ENCODE data around the gene IMPDH1. TPM values are rescaled to one million over a fixed set of nuclear protein-coding genes. Genes with fewer than 3 reads are reported as not detected.
A peak's percentile ranks its signal among the peaks of the same experiment; 100 is the strongest.

IMPDH1 gene
- total and polyA plus RNA-seq, 9 of the 15 experiments (the other 6 are each of a cell fraction or from before 2014, with no cell fraction given) = 0.80 to 118 (median 64.3) TPM

DNA sequence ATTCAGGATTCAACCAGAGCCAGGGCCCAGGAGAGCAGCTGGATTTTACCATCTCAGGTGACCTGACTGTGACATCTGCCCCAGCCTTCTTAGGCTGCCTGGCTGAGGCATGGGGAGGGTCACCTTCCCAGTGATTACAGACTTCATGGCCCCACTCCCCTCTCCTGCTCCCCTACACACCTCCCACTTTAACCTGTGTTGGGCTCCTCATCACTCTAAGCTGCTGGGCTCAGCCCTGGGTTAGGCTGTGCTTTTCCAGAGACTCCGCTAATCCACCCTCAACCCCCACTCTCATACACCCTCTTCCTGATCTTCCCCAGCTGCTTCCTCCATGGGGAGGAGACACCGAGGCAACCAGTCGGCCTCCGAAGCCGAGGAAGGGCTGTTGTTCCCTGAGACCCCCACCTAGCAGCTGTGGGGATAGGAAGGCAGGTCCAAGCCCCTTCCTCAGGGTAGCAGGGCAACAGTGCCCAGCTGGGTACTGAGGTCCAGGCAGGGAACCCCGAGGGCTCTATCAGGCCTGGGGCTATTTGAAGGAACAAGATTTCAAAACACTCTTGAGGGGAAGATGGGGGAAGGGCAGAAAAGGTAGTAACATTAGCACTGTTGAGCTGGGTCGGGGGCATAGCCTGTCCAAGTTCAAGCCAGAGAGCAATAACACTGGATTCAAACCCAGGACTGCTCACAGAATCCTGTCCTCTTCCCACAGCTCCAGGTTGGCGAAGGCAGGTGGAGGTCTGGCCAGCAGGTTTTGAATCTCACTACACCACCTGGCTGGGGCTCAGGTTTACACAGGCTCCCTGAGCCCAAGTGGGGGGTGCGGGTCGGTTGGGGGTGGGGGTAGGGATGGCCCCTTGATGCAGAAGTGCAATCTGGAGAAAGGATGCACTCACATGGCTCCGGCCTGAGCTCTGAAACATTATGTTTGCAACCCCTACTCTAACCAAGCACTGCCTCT lies 1.8 kb downstream of the IMPDH1 start:
- ATAC-seq (no peak), FAIRE-seq (no peak), DNase-seq (ENCODE audit: extremely low read depth in 1 of 4, low spot score in 3 of 4) (peak in 1 of 4 experiments; percentile 30)
- Histone ChIP-seq H3K4me1 (replicated peaks in 1 of 2; ENCODE audit: control insufficient read depth in 2 of 2, insufficient read depth in 2 of 2, low read length in 2 of 2) (peaks cover 54 to 68% of the 10 kb centered on the region in 2 experiments), H3K36me3 (ENCODE audit: control insufficient read depth, insufficient read depth, low read length) (peaks cover 13% of the 10 kb centered on the region; the same call in 1 of the 3 replicates), H2AFZ (ENCODE audit: low read depth, low read length) (peak overlapping the region; percentile 95), H3K9me3 (replicated peaks; ENCODE audit: control insufficient read depth, insufficient read depth, low read depth, low read length) (no peaks in the 10 kb centered on the region), H3K9ac (ENCODE audit: insufficient read depth in 1 of 2, low read depth in 2 of 2, low read length in 2 of 2) (peak overlapping the region; percentile 79 to 90; a peak in 3 of 4 replicates), H3K27me3 (ENCODE audit: control insufficient read depth in 2 of 2, insufficient read depth in 2 of 2, low read length in 2 of 2) (no peaks in the 10 kb centered on the region), H4K20me1 (replicated peaks; ENCODE audit: control insufficient read depth, insufficient read depth, low read length) (no peaks in the 10 kb centered on the region; the same call in 1 of the 2 replicates), H3K4me3 (peak overlapping the region; percentile 49), H3K79me2 (ENCODE audit: control insufficient read depth, insufficient read depth, low read length) (peaks cover 30% of the 10 kb centered on the region), H3K9me1 (ENCODE audit: control insufficient read depth, insufficient read depth, low read length) (no peaks in the 10 kb centered on the region), H3K4me2 (ENCODE audit: insufficient read depth, low read length) (peak overlapping the region; percentile 96), H3K27ac (ENCODE audit: extremely low read depth, low read depth, low read length) (peak overlapping the region; percentile 72; the same call in 1 of the 3 replicates)
- intact Hi-C loops (cut with micrococcal nuclease) = no loop called here
- CTCF ChIA-PET (ENCODE audit: low intra/inter-chr PET ratio) = no interaction called here
- POLR2A ChIA-PET = interaction anchor here (0.6 to 2.7 kb wide), 14 partner anchors 9 to 680 kb away, joined by 3 to 10 read pairs (median 4); partner anchors contain the start of genes METTL2B and RBM28
- 46% methylated on average over 11 of the region's 11 CpGs for WGBS (ENCODE audit: insufficient coverage, low coverage, missing lambda C conversion rate)
- no TSS peak for BruUV-seq (replicated peaks)
- in situ Hi-C loops (cut with MboI) = no loop called here
- TF ChIP-seq RBBP5 (IDR thresholded peaks at IDR 0.05; ENCODE audit: borderline replicate concordance, insufficient read depth, low read length, poor library complexity, severe bottlenecking) = peak; percentile 14
- no peak for TF ChIP-seq COPS2 (conservative IDR thresholded peaks at IDR 0.05)
- TF ChIP-seq FOXK1 (CRISPR knock-in tag; IDR thresholded peaks at IDR 0.05; ENCODE audit: borderline replicate concordance) = no peak
- TF ChIP-seq PTRF (tag; IDR thresholded peaks at IDR 0.05) = no peak
- peak; percentile 13 for TF ChIP-seq CHD4 (IDR thresholded peaks at IDR 0.05; ENCODE audit: insufficient read depth, insufficient replicate concordance, low read depth, low read length, poor library complexity, severe bottlenecking)
- TF ChIP-seq, protein P1, sequence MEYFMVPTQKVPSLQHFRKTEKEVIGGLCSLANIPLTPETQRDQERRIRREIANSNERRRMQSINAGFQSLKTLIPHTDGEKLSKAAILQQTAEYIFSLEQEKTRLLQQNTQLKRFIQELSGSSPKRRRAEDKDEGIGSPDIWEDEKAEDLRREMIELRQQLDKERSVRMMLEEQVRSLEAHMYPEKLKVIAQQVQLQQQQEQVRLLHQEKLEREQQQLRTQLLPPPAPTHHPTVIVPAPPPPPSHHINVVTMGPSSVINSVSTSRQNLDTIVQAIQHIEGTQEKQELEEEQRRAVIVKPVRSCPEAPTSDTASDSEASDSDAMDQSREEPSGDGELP (CRISPR knock-in tag; IDR thresholded peaks at IDR 0.05; ENCODE audit: borderline replicate concordance) = 0 out of 2 replicates have a peak, but pooled peaks have one; percentile 12
- 0 out of 4 replicates have a peak, but pooled peaks of 1 of the 2 experiments have one; percentile 20 for TF ChIP-seq MAZ (CRISPR knock-in tag; conservative IDR thresholded peaks at IDR 0.05 in 1 of 2, IDR thresholded peaks at IDR 0.05 in 1 of 2)
- TF ChIP-seq, protein P2, sequence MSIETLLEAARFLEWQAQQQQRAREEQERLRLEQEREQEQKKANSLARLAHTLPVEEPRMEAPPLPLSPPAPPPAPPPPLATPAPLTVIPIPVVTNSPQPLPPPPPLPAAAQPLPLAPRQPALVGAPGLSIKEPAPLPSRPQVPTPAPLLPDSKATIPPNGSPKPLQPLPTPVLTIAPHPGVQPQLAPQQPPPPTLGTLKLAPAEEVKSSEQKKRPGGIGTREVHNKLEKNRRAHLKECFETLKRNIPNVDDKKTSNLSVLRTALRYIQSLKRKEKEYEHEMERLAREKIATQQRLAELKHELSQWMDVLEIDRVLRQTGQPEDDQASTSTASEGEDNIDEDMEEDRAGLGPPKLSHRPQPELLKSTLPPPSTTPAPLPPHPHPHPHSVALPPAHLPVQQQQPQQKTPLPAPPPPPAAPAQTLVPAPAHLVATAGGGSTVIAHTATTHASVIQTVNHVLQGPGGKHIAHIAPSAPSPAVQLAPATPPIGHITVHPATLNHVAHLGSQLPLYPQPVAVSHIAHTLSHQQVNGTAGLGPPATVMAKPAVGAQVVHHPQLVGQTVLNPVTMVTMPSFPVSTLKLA (conservative IDR thresholded peaks at IDR 0.05) = no peak
- no peak for TF ChIP-seq MXI1 (IDR thresholded peaks at IDR 0.05; ENCODE audit: low read depth, low read length)
- no peak for TF ChIP-seq CCNT2 (IDR thresholded peaks at IDR 0.05; ENCODE audit: borderline replicate concordance, extremely low read depth, insufficient read length, low read depth, low read length)
- TF ChIP-seq, protein P3, sequence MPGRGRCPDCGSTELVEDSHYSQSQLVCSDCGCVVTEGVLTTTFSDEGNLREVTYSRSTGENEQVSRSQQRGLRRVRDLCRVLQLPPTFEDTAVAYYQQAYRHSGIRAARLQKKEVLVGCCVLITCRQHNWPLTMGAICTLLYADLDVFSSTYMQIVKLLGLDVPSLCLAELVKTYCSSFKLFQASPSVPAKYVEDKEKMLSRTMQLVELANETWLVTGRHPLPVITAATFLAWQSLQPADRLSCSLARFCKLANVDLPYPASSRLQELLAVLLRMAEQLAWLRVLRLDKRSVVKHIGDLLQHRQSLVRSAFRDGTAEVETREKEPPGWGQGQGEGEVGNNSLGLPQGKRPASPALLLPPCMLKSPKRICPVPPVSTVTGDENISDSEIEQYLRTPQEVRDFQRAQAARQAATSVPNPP (IDR thresholded peaks at IDR 0.05; ENCODE audit: borderline replicate concordance, insufficient read depth, insufficient read length) = no peak
- TF ChIP-seq HOXB6 (CRISPR knock-in tag; IDR thresholded peaks at IDR 0.05; ENCODE audit: borderline replicate concordance) = no peak
- no peak for TF ChIP-seq POLR2A (conservative IDR thresholded peaks at IDR 0.05)
- TF ChIP-seq, protein P4, sequence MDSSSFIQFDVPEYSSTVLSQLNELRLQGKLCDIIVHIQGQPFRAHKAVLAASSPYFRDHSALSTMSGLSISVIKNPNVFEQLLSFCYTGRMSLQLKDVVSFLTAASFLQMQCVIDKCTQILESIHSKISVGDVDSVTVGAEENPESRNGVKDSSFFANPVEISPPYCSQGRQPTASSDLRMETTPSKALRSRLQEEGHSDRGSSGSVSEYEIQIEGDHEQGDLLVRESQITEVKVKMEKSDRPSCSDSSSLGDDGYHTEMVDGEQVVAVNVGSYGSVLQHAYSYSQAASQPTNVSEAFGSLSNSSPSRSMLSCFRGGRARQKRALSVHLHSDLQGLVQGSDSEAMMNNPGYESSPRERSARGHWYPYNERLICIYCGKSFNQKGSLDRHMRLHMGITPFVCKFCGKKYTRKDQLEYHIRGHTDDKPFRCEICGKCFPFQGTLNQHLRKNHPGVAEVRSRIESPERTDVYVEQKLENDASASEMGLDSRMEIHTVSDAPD (CRISPR knock-in tag; IDR thresholded peaks at IDR 0.05) = no peak
